Activated T-cell treated with anti-CD3 and anti-CD28 coated beads for 24 hours (primary cell): Measurements from ENCODE around the gene PKD1L1.
"Not testable (repeated sequence)": the region's sequence is repeated elsewhere in the genome, so short reads cannot be mapped to it uniquely, and the experiment has no call there.

Experiments
- DNase-seq: peaks from one replicate; pipeline ENCODE4 v3.0.0-alpha.2; 2020; ENCODE audit warnings: low read depth

PKD1L1 gene

GRCh38 chr7:47818796-47819606 lies 129.3 kb downstream of the PKD1L1 start:
- peak; percentile 24 for DNase-seq

GRCh38 chr7:47817917-47818316 lies 130.3 kb downstream of the PKD1L1 start:
- DNase-seq: no peak

- DNase-seq: no peak
Measured at GRCh38 chr7:47816647-47817046, 131.6 kb downstream of the PKD1L1 start.

GRCh38 chr7:47815867-47816266 lies 132.4 kb downstream of the PKD1L1 start:
- DNase-seq: no peak

GRCh38 chr7:47814905-47815613 lies 133.2 kb downstream of the PKD1L1 start:
- DNase-seq: no peak

- no peak for DNase-seq
Measured at GRCh38 chr7:47813620-47814260, 134.5 kb downstream of the PKD1L1 start.

GRCh38 chr7:47812429-47813136 lies 135.7 kb downstream of the PKD1L1 start:
- no peak for DNase-seq

- no peak for DNase-seq
Measured at GRCh38 chr7:47811632-47812380, 136.5 kb downstream of the PKD1L1 start.

- no peak for DNase-seq
Measured at GRCh38 chr7:47809387-47809786, 138.9 kb downstream of the PKD1L1 start.

GRCh38 chr7:47808321-47808720 lies 139.9 kb downstream of the PKD1L1 start:
- no peak for DNase-seq

GRCh38 chr7:47807756-47808155 lies 140.5 kb downstream of the PKD1L1 start:
- no peak for DNase-seq

- DNase-seq: no peak
Measured at GRCh38 chr7:47807126-47807525, 141.1 kb downstream of the PKD1L1 start.

GRCh38 chr7:47806701-47807103 lies 141.6 kb downstream of the PKD1L1 start:
- no peak for DNase-seq

GRCh38 chr7:47804767-47805545 lies 143.3 kb downstream of the PKD1L1 start:
- no peak for DNase-seq

- DNase-seq: no peak
Measured at GRCh38 chr7:47803846-47804245, 144.4 kb downstream of the PKD1L1 start.

GRCh38 chr7:47803025-47803424 lies 145.2 kb downstream of the PKD1L1 start:
- no peak for DNase-seq

- no peak for DNase-seq
Measured at GRCh38 chr7:47801423-47801822, 146.8 kb downstream of the PKD1L1 start.

- no peak for DNase-seq
Measured at GRCh38 chr7:47799524-47799923, 148.7 kb downstream of the PKD1L1 start.

- no peak for DNase-seq
Measured at GRCh38 chr7:47796347-47796746, 151.9 kb downstream of the PKD1L1 start.

GRCh38 chr7:47795631-47796030 lies 152.6 kb downstream of the PKD1L1 start:
- no peak for DNase-seq

GRCh38 chr7:47795126-47795525 lies 153.1 kb downstream of the PKD1L1 start:
- DNase-seq: not testable (repeated sequence)
